ENCODE results near the gene NSMCE1. TPM values are rescaled to one million over a fixed set of nuclear protein-coding genes. Genes with fewer than 3 reads are reported as not detected.
"Not testable (repeated sequence)": the region's sequence is repeated elsewhere in the genome, so short reads cannot be mapped to it uniquely, and the experiment has no call there.

Gene NSMCE1
- total and polyA plus RNA-seq, 4 donors = 16.5 to 39.0 (median 21.7) TPM

- no peaks in the 10 kb centered on the region for H3K27me3 ChIP-seq (ENCODE audit: control insufficient read depth in 4 of 4, insufficient read depth in 4 of 4, low read length in 3 of 4)
- H3K36me3 ChIP-seq (ENCODE audit: control insufficient read depth in 4 of 4, insufficient read depth in 3 of 4, low read depth in 1 of 4, low read length in 3 of 4) = no peaks in the 10 kb centered on the region
- H3K4me3 ChIP-seq (ENCODE audit: low read depth in 1 of 3, low read length in 3 of 3) = no peak overlapping the region
- TF ChIP-seq HNF4G (IDR thresholded peaks at IDR 0.05) (no peak), ATF3 (IDR thresholded peaks at IDR 0.05) (no peak), JUND (IDR thresholded peaks at IDR 0.05) (no peak), HNF4A (conservative IDR thresholded peaks at IDR 0.05) (no peak), TAF1 (conservative IDR thresholded peaks at IDR 0.05) (no peak), FOXA2 (IDR thresholded peaks at IDR 0.05) (no peak), GABPA (IDR thresholded peaks at IDR 0.05 in 1 of 2, conservative IDR thresholded peaks at IDR 0.05 in 1 of 2) (no peak), REST (IDR thresholded peaks at IDR 0.05) (no peak), MAX (IDR thresholded peaks at IDR 0.05) (no peak), RXRA (IDR thresholded peaks at IDR 0.05) (no peak), RAD21 (IDR thresholded peaks at IDR 0.05) (no peak), YY1 (IDR thresholded peaks at IDR 0.05) (no peak), FOXA1 (IDR thresholded peaks at IDR 0.05) (no peak), EGR1 (IDR thresholded peaks at IDR 0.05; ENCODE audit: low read depth in 2 of 2) (no peak), NR2F2 (IDR thresholded peaks at IDR 0.05) (no peak), CTCF (IDR thresholded peaks at IDR 0.05; ENCODE audit: low read depth, low read length, missing input control) (no peak), SP1 (IDR thresholded peaks at IDR 0.05) (no peak), ZBTB33 (IDR thresholded peaks at IDR 0.05) (no peak)
- no peak overlapping the region for H3K27ac ChIP-seq (ENCODE audit: low read depth in 1 of 2, low read length in 2 of 2)
- DNase-seq (ENCODE audit: low spot score) = no peak
- H3K9ac ChIP-seq (ENCODE audit: low read depth in 1 of 2, low read length in 2 of 2) = no peak overlapping the region
- no peaks in the 10 kb centered on the region for H3K4me1 ChIP-seq (ENCODE audit: control insufficient read depth in 4 of 4, insufficient read depth in 4 of 4, low read length in 3 of 4)
- 86% methylated on average over 1 of the region's 1 CpG for WGBS
- no peaks in the 10 kb centered on the region for H3K9me3 ChIP-seq (ENCODE audit: control insufficient read depth in 4 of 4, low read length in 3 of 4)
Observed at GRCh38 chr16:27275394-27275793, 6.8 kb upstream of the NSMCE1 start.

- not testable (repeated sequence) for H3K4me1 ChIP-seq (ENCODE audit: control insufficient read depth in 4 of 4, insufficient read depth in 4 of 4, low read length in 3 of 4); H3K36me3 ChIP-seq (ENCODE audit: control insufficient read depth in 4 of 4, insufficient read depth in 3 of 4, low read depth in 1 of 4, low read length in 3 of 4); H3K4me3 ChIP-seq (ENCODE audit: low read depth in 1 of 3, low read length in 3 of 3); H3K27ac ChIP-seq (ENCODE audit: low read depth in 1 of 2, low read length in 2 of 2); H3K9me3 ChIP-seq (ENCODE audit: control insufficient read depth in 4 of 4, low read length in 3 of 4); DNase-seq (ENCODE audit: low spot score); H3K27me3 ChIP-seq (ENCODE audit: control insufficient read depth in 4 of 4, insufficient read depth in 4 of 4, low read length in 3 of 4); H3K9ac ChIP-seq (ENCODE audit: low read depth in 1 of 2, low read length in 2 of 2)
- WGBS = 87% methylated on average over 7 of the region's 7 CpGs
Observed at GRCh38 chr16:27274424-27274874, 5.9 kb upstream of the NSMCE1 start.
